Retina (tissue), 1 donor: ENCODE data around the gene IQGAP3.
A peak's percentile ranks its signal among the peaks of the same experiment; 100 is the strongest.

Experiments
- DNase-seq: peaks from one replicate; pipeline ENCODE4 v3.0.0-alpha.2; 2016

The IQGAP3 gene

GRCh38 chr1:156495401-156496140, 76.8 kb downstream of the IQGAP3 start:
- no peak for DNase-seq

GRCh38 chr1:156494309-156494895, 78.0 kb downstream of the IQGAP3 start:
- DNase-seq, result no peak

- DNase-seq, result no peak
Observed at GRCh38 chr1:156493742-156494141, 78.6 kb downstream of the IQGAP3 start.

- no peak for DNase-seq
Observed at GRCh38 chr1:156493154-156493631, 79.2 kb downstream of the IQGAP3 start.

- DNase-seq, result no peak
Observed at GRCh38 chr1:156492591-156493080, 79.7 kb downstream of the IQGAP3 start.

- DNase-seq, result no peak
Observed at GRCh38 chr1:156492013-156492590, 80.3 kb downstream of the IQGAP3 start.

- no peak for DNase-seq
Observed at GRCh38 chr1:156491151-156491949, 81.0 kb downstream of the IQGAP3 start.

- peak; percentile 47 for DNase-seq
Observed at GRCh38 chr1:156490401-156491032, 81.8 kb downstream of the IQGAP3 start.

- DNase-seq, result peak; percentile 15
Observed at GRCh38 chr1:156489935-156490293, 82.5 kb downstream of the IQGAP3 start.

GRCh38 chr1:156489166-156489934, 83.0 kb downstream of the IQGAP3 start:
- peak; percentile 84 for DNase-seq

- DNase-seq, result no peak
Observed at GRCh38 chr1:156488566-156489165, 83.7 kb downstream of the IQGAP3 start.

- DNase-seq, result no peak
Observed at GRCh38 chr1:156487862-156488261, 84.5 kb downstream of the IQGAP3 start.

- peak; percentile 43 for DNase-seq
Observed at GRCh38 chr1:156486421-156487344, 85.7 kb downstream of the IQGAP3 start.

GRCh38 chr1:156485984-156486383, 86.4 kb downstream of the IQGAP3 start:
- DNase-seq, result no peak

- no peak for DNase-seq
Observed at GRCh38 chr1:156484480-156485058, 87.8 kb downstream of the IQGAP3 start.

GRCh38 chr1:156483397-156483796, 89.0 kb downstream of the IQGAP3 start:
- DNase-seq, result no peak

- DNase-seq, result no peak
Observed at GRCh38 chr1:156482276-156482675, 90.1 kb downstream of the IQGAP3 start.

GRCh38 chr1:156481527-156481926, 90.8 kb downstream of the IQGAP3 start:
- DNase-seq, result no peak

- peak; percentile 65 for DNase-seq
Observed at GRCh38 chr1:156480411-156481192, 91.8 kb downstream of the IQGAP3 start.
